ENCODE results near the gene ANKS1A.

- TF ChIP-seq SUZ12 (IDR thresholded peaks at IDR 0.05; ENCODE audit: extremely low read depth, insufficient read depth, insufficient read length) (no peak), ZNF274 (IDR thresholded peaks at IDR 0.05; ENCODE audit: low read depth, low read length) (no peak), YY1 (IDR thresholded peaks at IDR 0.05; ENCODE audit: insufficient read depth, insufficient read length) (no peak)
Measured at GRCh38 chr6:35076997-35077712, 188.1 kb downstream of the ANKS1A start.
